ENCODE measurements around the gene HK1. TPM values are rescaled to one million over a fixed set of nuclear protein-coding genes. Genes with fewer than 3 reads are reported as not detected.

HK1 gene
- total and polyA plus RNA-seq, 2 of the 13 experiments (the other 11 are each of a cell fraction or from before 2014, with no cell fraction given): 0.29 to 1.5 TPM

GRCh38 chr10:69425511-69426298 lies 147.4 kb downstream of the HK1 start (continued):
- TF ChIP-seq, protein P1, sequence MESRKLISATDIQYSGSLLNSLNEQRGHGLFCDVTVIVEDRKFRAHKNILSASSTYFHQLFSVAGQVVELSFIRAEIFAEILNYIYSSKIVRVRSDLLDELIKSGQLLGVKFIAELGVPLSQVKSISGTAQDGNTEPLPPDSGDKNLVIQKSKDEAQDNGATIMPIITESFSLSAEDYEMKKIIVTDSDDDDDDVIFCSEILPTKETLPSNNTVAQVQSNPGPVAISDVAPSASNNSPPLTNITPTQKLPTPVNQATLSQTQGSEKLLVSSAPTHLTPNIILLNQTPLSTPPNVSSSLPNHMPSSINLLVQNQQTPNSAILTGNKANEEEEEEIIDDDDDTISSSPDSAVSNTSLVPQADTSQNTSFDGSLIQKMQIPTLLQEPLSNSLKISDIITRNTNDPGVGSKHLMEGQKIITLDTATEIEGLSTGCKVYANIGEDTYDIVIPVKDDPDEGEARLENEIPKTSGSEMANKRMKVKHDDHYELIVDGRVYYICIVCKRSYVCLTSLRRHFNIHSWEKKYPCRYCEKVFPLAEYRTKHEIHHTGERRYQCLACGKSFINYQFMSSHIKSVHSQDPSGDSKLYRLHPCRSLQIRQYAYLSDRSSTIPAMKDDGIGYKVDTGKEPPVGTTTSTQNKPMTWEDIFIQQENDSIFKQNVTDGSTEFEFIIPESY (CRISPR knock-in tag; IDR thresholded peaks at IDR 0.05): peak; percentile 53; the same call in 1 of the 2 replicates
- peak; percentile 50; the same call in 1 of the 2 replicates for TF ChIP-seq KDM6A (CRISPR knock-in tag; IDR thresholded peaks at IDR 0.05; ENCODE audit: low read depth)
- no peak for TF ChIP-seq SIX1 (CRISPR knock-in tag; IDR thresholded peaks at IDR 0.05; ENCODE audit: borderline replicate concordance)
- TF ChIP-seq HMG20B (CRISPR knock-in tag; conservative IDR thresholded peaks at IDR 0.05): 0 out of 2 replicates have a peak, but pooled peaks have one; percentile 42
- no peak for TF ChIP-seq FIP1L1 (IDR thresholded peaks at IDR 0.05; ENCODE audit: borderline replicate concordance, insufficient read depth, low read depth, low read length)
- no peak; the same call in 1 of the 2 replicates for TF ChIP-seq ZBTB7B (CRISPR knock-in tag; IDR thresholded peaks at IDR 0.05)
- TF ChIP-seq KDM2A (CRISPR knock-in tag; IDR thresholded peaks at IDR 0.05; ENCODE audit: borderline replicate concordance, low read depth): 0 out of 2 replicates have a peak, but pooled peaks have one; percentile 55
- no peak for TF ChIP-seq FUBP1 (CRISPR knock-in tag; IDR thresholded peaks at IDR 0.05; ENCODE audit: borderline replicate concordance)
- no peak for TF ChIP-seq ZNF788 (CRISPR knock-in tag; IDR thresholded peaks at IDR 0.05; ENCODE audit: borderline replicate concordance)
- peak; percentile 96 for TF ChIP-seq CEBPG (CRISPR knock-in tag; IDR thresholded peaks at IDR 0.05)
- TF ChIP-seq THAP11 (CRISPR knock-in tag; IDR thresholded peaks at IDR 0.05): peak; percentile 73
- TF ChIP-seq ZKSCAN8 (CRISPR knock-in tag; IDR thresholded peaks at IDR 0.05; ENCODE audit: borderline replicate concordance): peak; percentile 43; the same call in 1 of the 2 replicates
- TF ChIP-seq KAT2B (IDR thresholded peaks at IDR 0.05; ENCODE audit: borderline replicate concordance, low read depth, low read length): no peak
- TF ChIP-seq TRAFD1 (CRISPR knock-in tag; IDR thresholded peaks at IDR 0.05; ENCODE audit: borderline replicate concordance): no peak
- TF ChIP-seq TOE1 (CRISPR knock-in tag; IDR thresholded peaks at IDR 0.05): no peak
- peak; percentile 40; the same call in 1 of the 2 replicates for TF ChIP-seq ZNF292 (CRISPR knock-in tag; IDR thresholded peaks at IDR 0.05; ENCODE audit: borderline replicate concordance, low read depth)
- TF ChIP-seq ZNF816 (CRISPR knock-in tag; IDR thresholded peaks at IDR 0.05; ENCODE audit: borderline replicate concordance): peak; percentile 37; the same call in 1 of the 2 replicates
- TF ChIP-seq, protein P2, sequence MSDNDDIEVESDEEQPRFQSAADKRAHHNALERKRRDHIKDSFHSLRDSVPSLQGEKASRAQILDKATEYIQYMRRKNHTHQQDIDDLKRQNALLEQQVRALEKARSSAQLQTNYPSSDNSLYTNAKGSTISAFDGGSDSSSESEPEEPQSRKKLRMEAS (IDR thresholded peaks at IDR 0.05): peak; percentile 91
- TF ChIP-seq HDAC1 (CRISPR knock-in tag; IDR thresholded peaks at IDR 0.05): peak; percentile 71
- TF ChIP-seq SOX5 (CRISPR knock-in tag; IDR thresholded peaks at IDR 0.05; ENCODE audit: borderline replicate concordance): peak; percentile 97
- TF ChIP-seq MED8 (CRISPR knock-in tag; IDR thresholded peaks at IDR 0.05; ENCODE audit: insufficient replicate concordance): peak; percentile 26
- TF ChIP-seq PHF21A (CRISPR knock-in tag; IDR thresholded peaks at IDR 0.05): peak; percentile 64; the same call in 1 of the 2 replicates
- TF ChIP-seq KDM4B (CRISPR knock-in tag; IDR thresholded peaks at IDR 0.05): 0 out of 2 replicates have a peak, but pooled peaks have one; percentile 37
- TF ChIP-seq RFX3 (CRISPR knock-in tag; IDR thresholded peaks at IDR 0.05): peak; percentile 64

All from HepG2 (cell line).